OCI-M2 (cell line): ENCODE measurements around the gene KMT2D.

Experiments used
- DNase-seq: peaks from one replicate; lab custom pipeline; 2025; ENCODE audit not compliant: unreplicated experiment; lab: John Stamatoyannopoulos, UW

KMT2D gene

DNA sequence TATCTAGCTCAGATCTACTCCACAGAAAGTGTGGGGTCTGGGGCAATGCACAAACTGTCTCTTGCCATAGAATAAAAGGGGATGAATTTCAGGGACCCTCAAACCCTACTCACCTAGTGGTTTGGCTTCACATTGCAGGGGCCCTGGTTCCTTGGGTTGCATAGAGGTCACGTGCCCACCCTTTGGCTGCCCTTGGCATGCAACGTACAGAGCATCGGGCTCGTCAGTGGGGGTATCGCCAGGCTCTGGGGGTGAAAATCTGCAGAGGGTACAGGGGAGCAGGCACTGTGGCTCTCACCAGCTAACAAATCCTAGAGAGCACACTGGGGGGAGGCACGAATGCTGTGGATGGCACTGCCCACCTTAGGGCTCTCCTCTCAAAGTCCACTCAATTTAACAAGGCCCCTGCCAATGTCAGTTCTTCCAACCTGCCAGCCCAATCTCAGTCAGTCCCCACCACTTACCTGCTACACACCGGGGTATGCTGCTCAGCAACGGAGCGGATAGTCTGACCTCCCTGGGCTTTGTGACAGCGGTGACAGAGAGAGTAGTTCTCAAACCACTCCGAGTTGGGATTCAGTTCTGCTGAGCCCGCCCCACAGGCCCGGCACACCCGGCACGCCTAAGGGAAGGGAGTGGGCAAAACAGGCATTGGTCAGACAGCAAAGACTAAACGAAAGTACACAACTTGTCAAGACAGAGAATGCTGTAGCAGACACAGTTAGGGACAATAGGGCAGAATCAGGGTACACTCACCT is 8.0 kb downstream of the KMT2D start:
- no peak for DNase-seq

DNA sequence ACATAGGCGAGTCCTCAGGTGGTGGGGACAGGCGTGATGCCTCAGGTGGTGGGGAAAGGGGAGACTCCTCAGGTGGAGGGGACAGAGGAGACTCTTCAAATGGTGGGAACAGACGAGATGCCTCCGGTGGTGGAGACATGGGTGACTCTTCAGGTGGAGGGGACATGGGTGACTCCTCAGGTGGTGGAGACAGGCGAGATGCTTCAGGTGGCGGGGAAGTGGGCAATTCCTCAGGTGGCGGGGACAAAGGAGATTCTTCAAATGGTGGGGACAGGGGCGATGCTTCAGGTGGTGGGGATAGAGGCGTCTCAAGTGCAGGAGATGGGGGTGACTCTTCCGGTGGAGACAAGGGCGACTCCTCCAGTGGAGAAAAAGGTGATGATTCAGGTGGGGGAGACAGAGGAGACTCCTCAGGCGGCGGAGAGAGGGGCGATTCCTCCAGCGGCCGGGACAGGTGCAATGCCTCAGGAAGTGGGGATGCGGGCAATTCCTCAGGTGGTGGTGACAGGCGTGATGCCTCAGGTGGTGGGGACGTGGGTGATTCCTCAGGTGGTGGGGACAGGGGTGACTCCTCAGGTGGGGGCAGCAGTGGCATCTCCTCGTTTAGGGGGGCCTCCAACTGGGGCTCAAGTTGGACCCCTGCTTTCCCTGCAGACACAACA is 8.7 kb downstream of the KMT2D start:
- DNase-seq, result no peak

DNA sequence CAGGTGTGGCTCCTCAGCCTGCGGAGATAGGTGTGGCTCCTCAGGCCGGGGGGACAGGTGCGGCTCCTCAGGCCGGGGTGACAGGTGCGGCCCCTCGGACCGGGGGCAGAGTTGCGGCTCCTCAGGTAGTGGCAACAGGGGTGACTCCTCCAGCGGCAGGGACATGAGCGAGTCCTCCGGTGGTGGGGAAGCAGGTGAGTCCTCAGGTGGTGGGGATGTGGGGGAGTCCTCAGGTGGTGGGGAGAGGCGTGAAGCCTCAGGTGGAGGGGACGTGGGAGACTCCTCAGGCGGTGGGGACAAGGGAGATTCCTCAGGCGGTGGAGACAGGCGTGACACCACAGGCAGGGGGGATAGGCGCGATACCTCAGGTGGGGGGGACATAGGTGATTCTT is 9.2 kb downstream of the KMT2D start:
- no peak for DNase-seq

DNA sequence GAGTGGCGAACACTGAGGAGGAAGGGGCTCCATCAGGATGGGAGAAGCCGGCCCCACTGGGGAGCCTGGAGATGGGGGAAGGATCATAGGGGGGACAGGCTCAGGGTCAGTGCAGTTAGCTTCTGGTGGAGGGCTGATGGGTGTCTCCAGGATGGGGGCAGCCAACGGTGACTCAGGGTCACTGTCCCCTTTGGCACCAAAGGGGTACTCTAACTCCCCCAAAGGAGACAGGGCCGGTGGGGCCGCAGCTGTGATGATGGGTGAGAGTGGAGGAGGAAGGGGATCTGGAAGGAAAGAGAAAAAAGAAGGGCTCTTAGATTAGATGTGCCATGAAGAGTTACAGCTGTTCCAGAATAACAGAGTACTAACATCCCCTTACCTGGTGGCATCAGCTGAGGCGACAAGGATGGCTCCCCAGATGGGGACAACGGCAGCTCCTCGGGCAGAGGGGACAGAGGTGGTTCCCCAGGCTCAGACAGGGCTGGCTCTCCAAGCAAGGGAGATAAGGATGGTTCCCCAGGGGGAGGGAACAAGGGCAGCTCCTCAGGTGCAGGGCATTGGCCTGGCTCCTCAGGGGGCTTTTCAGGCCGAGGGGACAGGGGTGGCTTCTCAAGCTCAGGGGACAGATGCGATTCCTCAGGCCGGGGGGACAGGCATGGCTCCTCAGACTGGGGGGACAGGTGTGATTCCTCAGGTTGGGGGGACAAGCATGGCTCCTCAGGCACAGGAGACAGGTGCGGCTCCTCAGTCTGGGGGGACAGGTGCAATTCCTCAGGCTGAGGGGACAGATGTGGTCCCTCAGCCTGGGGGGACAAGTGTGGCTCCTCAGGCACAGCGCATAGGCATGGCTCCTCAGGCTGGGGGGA is 9.9 kb downstream of the KMT2D start:
- DNase-seq, result no peak

DNA sequence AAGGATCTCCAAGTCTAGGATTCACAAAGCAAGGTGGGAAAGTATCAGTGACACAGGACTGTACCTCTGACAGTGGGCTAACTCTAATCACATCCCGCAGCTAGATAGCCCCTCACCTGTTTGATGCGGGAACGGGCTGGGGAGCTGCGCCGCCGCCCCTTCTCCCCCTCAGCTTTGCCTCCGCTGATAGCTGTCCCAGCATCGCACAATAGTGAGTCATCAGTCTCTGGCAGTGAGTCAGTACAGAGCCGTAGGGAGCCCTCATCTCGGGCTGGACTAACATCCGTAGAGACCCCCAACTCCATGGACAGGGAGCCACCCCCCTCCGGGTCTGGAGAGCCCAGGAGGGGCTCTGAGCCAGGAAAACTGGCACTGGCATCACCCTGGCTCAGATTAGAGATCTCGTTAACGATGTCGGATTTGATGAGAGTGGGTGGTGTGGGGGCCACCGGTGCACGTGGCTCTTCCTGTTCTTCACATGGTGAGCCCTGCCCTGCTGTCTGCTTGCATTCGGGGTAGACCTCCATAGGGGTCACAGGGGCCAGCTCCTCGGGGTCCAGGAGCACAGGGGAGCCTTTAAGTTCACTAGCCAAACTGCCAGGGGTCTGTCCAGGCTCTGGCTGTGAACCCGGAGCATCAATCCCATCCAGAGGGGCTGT is 10.9 kb downstream of the KMT2D start:
- no peak for DNase-seq

DNA sequence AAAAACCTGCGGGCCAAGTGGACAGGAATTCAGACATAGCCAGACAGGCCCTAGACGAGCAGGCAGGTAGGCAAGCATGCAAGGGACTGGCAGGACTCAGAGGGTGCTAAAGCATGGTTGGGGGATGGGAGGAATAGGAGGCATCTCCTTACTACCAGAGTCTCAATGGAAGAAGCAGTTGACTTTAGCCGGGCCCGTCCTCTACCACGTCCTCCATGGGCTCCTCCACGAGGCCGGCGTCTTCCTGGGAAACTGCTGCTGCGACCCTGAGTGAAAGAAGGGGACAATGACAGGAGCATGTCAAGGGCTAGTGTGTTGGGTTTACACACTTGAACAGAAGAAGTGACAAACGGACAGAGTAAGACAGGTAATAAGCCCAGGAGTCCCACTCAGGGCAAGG is 11.6 kb downstream of the KMT2D start:
- DNase-seq, result no peak

DNA sequence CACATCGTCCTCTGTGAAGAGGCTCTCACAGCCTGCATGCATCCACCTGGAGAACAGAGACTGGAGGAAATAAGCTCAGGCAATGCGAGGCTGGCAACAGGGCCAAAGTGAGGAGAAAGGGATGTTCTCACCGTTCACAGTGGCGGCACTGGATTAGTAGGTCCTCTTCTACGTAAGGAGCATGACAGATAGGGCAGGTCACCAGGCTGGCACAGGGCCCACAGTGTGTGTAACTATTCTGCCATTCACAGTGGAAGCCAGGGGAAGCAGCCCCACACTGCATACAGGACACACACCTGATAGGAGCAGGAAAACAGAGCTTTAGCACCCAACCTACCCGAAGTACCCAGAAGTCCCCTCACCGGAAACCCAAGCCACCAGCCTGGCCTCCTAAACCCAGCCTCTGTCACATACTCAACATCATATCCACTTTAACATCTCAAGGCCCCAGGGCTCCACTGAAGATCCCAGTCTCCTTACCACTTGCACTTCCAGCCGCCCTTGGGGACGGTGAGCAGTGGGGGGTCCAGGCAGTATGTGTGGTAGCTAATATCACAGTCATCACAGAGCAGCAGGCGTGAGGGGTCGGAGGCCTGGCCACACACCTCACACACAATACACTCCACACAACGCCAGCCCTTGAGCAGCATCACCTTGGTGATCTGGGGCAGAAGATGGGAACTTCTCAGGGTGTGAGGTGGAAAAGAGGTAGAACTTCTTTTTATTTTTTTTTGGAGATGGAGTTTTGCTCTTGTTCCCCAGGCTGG is 14.3 kb downstream of the KMT2D start:
- DNase-seq, result no peak

DNA sequence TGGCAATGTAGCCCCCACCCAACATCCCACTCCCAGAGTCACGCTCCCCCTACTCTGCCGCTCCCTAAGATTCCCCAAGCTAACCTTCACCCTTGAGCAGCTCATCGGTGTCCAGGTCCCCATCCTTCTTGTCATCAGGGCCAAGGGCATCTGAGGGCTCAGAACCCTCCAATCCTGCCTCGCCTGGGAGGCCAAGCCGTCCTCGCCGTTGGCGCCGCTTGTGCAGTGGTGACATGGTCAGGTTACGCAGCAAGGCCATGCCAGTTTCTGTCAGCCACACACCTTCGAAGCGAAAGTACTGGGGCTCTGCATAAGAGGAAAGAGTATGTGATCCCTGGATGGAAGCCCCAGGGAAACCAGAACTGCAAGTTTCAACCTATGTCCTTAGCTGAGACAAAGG is 15.9 kb downstream of the KMT2D start:
- no peak for DNase-seq

DNA sequence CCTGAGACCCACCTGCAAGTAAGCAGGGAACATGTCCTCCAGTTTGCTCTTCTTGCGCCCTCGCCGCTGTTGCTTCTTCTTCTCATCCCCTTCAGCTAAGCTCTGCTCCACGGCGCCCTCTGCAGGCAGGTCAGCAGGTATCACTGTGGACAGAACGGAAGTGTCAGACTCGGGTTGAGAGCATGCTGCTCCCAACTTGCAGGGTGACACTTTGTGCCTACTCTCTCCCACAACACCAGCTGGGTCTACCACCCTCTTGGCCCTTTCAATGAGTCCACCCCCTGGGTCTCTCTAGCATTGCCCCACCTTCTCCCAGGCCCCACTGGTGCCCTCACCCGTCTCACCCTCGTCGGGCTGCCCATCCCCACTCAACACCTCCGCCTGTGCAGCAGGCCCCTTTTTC is 16.7 kb downstream of the KMT2D start:
- DNase-seq, result no peak

DNA sequence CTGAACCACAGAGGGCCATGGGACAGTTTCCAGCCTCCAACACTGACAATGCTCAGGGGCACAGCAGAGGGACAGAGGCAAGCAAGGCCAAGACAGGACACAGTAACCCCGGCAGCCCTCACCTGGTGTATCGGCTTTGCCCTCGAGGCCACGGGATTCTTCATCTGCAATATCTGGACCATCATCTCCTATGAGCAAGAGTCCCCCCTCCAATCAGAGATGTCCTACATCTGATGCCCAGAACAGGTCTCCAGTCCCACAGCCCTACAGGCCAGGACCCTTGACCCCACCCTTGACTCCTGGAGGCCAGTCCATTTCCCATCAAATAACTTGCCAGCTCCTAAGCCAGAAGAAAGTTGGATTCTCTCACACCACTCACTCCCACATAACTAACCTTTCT is 17.4 kb downstream of the KMT2D start:
- DNase-seq, result no peak

DNA sequence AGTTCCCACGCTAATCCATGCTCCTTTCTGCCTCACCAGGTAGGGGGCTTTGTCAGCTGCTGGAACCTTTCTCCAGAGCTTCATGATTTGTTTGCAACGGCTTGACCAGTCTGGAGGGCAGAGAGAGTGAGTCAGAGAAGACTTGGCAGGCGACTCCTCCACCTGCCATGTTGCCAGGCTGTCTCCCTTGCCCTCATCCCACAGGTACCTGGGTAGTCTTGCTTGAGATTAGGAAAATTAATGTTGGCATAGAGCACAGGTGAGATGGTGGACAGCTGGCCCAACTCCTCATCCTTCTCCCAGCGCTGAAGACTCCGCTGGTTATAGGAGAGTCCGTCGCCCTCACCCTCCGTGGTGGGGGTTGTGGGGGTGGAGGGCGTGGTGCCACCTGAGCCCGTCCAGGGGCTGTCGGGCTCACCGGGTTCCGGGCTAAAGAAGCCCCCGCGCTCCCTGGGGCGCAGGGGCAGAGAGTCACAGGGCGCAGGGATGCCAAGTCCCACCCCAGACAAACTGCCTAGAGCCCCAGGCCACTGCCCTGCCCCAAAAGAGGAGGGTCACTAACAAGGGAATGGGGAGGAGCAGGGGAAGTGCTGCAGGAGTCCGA is 18.6 kb downstream of the KMT2D start:
- no peak for DNase-seq

DNA sequence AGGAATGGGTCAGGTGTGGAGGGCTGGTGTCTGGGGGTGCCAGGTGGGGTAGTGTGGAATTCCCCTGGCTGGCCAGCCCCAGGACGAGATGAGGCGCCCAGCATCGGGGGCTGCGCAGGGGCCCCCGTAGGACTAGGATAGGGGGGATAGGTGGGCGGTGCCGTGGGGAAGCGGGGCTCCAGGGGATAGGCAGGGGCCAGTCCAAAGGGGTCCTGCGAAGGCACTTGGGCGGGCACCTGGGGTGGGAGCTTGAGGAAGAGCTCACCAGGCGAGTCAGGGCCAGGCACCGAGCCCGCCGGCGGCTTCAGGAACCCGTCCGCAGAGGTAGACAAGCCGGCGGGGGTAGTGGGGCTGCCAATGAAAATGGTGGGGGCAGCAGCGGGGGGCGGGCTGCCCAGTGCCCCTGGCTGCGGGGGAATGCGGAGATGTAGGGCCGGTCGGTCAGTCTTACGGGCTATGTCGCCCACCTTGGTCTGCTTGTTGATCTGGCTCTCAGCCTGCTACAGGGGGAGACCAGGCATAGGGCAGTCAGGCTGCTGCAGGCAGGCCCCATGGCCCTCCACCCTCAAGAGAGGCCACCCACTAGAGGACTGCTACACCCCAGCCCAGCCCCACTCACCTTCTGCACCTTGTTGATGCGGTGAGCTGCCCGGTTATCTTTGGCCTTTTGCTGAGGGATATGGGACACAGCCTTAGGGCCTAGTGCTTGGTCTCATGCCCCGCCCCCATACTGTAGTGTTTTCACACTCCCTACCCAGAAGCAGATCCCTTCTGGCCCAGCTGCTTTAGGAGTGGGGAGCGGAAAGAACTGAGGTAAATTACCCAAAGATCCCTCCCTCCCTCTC is 19.3 kb downstream of the KMT2D start:
- no peak for DNase-seq

DNA sequence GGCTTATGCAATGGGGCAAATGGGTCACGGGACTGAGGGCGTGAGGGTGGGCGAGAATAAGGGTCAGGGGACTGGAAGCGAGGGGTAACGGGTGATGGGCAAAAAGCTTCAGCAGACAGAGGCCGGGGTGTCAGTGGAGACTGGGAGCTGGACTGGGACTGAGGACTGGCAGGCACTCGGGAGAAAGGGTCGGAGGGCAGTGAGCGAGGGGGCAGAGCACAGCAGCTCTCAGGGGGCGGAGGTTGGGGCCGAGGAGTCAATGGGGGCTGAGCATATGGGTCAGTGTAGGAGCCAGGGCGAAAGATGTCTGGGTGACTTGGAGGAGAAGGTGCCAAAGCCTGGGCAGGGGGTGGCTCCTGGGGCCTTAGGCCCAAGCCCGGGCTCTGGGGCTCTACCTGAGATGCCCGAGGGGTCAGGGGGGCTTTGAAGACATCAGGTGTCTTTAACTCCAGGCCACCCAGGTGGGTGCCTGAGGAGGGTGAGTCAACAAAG is 20.2 kb downstream of the KMT2D start:
- DNase-seq, result no peak

DNA sequence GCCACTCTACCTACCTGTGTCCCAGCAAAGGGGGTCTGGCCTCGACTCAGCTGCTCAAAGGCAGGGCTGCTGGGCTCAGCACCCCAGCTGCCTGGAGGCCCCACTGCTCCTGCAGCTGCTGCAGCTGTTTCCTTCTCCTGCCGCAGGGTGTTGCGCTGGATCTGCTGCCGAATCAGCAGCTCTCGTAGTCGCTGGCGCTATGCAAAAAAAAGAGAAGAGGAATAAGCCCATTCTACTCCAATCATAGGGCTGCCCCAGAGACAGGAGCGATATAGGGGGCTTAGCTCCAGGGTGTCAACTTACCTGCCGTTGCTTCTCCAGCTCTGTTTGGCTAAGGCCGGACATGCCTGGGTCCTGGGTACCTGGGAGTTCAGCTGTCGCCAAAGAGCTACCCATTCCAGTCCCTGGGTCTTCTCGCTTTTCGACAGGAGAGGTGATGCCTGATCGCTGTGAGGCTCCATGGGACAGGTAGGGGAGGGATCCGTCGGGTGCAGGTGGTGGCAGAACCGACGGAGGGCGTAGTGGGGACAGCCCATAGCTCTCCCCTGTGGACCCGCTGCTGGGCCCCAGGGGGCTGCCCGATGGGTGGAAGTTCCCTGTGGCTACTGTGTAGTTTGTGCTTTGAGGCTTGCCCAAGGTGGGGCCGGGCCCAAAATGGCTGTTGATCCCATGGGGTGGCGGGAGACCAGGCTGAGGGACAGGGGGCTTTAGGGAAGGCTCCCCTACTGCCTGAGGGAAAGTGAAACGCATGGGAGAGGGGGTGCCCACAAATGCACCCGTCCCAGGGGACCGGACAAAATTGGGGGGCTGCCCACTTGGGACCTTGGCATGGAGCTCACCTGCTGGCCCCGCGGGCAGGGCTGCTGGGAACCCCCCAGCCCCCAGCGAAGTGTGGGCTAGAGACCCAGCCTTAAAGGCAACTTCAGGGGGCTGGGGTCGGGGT is 20.9 kb downstream of the KMT2D start:
- DNase-seq, result no peak

DNA sequence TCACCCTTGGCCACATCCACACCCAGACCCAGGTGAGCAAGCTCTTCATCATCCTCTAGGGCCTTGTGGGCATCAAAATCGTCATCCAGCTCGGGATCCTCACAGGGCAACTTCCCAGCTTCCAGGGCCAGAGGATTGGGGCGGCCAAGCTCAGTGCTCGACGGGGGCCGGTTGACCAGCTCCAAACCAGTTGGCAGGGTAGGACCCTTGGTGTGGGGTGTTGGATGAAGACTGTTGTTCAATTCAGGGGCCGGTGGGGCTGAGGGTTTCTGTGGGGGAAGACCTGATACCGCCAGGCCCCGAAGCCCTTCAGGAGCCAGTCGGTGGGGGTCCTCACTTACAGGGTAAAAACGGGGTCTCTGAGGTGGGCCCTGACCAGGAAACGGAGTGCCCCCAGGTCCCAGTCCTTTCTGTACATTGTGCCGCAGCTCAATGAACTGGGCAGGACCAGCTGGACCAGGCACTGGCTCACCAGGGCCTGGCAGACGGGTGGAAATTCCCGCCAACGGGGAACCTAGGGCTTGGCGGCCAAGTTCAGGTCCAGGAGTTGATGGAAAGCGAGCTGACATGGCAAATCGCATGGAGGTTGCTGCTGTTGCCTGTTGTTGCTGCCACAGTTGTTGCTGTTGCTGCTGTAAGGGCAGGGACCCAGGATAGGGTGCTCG is 22.2 kb downstream of the KMT2D start:
- DNase-seq, result no peak

DNA sequence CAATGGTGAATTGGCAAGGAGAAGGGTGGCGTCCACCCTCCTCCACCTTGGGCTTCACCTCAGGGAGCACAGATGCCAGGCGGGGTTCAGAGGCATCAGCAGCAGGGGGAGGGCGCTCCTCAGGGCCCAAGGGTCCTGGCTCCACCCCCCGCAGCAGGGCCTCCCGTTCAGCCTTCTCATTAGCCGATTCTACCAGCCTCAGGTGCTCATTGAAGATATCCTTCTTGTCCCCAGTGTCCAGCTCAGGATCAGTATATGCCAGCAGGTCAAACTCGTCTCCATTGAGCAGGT is 22.7 kb downstream of the KMT2D start:
- no peak for DNase-seq

DNA sequence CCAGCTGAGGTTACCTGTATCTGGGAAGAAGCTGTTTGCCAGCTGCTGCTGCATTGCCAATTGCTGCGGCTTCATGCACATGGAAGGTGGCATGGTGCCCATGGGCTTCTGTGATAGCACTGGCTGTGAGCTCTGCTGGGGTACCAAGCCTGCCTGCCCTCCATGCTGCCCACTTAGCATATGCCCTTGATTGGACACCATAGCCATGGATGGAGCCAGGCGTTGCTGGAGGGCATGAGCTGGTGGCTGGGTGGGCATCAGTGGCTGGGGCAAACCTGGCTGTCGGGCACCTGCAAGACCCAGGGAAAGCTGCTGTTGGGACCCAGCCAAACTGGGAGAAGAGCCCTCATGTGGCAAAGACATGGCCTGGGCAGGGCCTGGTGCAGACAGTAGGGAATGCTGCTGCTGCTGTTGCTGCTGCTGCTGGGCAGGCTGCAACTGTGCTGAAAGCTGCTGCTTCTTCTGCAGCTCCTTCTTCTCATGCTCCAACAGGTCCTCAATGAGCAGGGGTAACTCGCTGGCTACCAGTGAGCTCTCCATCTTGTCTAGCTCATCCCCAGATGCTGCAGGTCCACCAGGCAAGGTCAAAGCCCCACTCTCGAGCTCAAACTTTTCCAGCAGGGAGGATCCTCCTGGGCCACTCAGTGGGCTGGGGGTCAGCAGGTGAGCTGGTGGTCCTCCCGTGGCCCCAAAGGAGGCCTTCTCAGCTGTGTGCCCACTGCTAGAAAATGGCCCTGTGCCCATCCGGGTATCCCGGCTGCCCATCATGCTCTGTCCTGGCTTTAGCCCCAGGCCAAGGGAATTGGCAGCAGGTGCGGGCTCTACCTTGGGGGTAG is 23.3 kb downstream of the KMT2D start:
- DNase-seq, result no peak
